Measurements from ENCODE around the gene BCO2. TPM values are rescaled to one million over a fixed set of nuclear protein-coding genes. Genes with fewer than 3 reads are reported as not detected.

BCO2 gene
- total RNA-seq, 1 experiment from 2014 or later = 0.31 TPM

DNA sequence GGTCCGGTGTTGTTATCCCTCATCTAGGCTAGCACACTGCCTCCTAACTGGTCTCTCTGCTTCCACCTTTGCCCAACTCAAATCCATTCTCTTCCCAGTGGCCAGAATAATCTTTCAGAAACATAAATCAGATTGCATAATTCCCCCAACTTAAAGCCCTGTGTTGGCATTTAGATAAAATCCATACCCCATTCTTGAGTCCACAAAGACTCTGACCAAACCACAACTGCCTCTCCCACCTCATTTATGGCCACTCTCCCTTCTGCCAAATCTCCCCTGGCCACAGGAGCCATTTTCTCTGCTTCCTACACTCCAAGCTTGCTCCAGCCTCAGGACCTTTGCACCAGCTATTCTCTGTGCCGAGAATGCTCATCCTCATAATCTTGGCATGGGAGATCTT, 48.3 kb upstream of the BCO2 start:
- Histone ChIP-seq H3K27me3 (ENCODE audit: insufficient read depth, low read length) (no peaks in the 10 kb centered on the region), H4K20me1 (ENCODE audit: control insufficient read depth, insufficient read depth, insufficient read length) (no peaks in the 10 kb centered on the region), H3K9ac (ENCODE audit: extremely low read depth, insufficient read length, low read length) (no peak overlapping the region), H3K14ac (ENCODE audit: insufficient read depth, low read length) (no peak overlapping the region), H3T11ph (ENCODE audit: low read length) (no peak overlapping the region), H2BK20ac (ENCODE audit: low read depth, low read length, poor library complexity, severe bottlenecking) (no peak overlapping the region), H3K23me2 (ENCODE audit: insufficient read length, low read depth, low read length, poor library complexity, severe bottlenecking) (no peaks in the 10 kb centered on the region), H3K9me3 (ENCODE audit: control insufficient read depth, low read depth, low read length) (no peaks in the 10 kb centered on the region), H2BK120ac (ENCODE audit: low read depth, low read length, poor library complexity, severe bottlenecking) (no peak overlapping the region), H3K79me1 (ENCODE audit: insufficient read depth, low read depth, low read length, poor library complexity, severe bottlenecking) (no peaks in the 10 kb centered on the region), H3K4ac (ENCODE audit: low read depth, low read length) (no peak overlapping the region), H3K4me1 (ENCODE audit: insufficient read depth, low read length) (no peaks in the 10 kb centered on the region), H2BK12ac (ENCODE audit: insufficient read length, low read depth, low read length) (no peak overlapping the region), H4K5ac (ENCODE audit: insufficient read length, low read depth, low read length) (no peak overlapping the region), H2AK5ac (ENCODE audit: insufficient read length, low read length) (no peak overlapping the region), H4K91ac (ENCODE audit: insufficient read length, low read depth, low read length) (no peak overlapping the region), H4K8ac (replicated peaks; ENCODE audit: insufficient read length, low read depth, low read length) (no peak overlapping the region), H3K79me2 (ENCODE audit: insufficient read depth, low read length) (no peaks in the 10 kb centered on the region), H3K18ac (ENCODE audit: insufficient read length, low read depth, low read length) (no peak overlapping the region), H3K23ac (ENCODE audit: insufficient read length, low read depth, low read length) (no peak overlapping the region), H2BK15ac (ENCODE audit: low read depth, low read length) (no peak overlapping the region), H3K27ac (ENCODE audit: insufficient read length, low read depth, low read length) (no peak overlapping the region), H3K56ac (ENCODE audit: insufficient read length, low read depth, low read length) (no peak overlapping the region), H2AFZ (ENCODE audit: low read length) (no peak overlapping the region), H3K4me2 (ENCODE audit: insufficient read depth, insufficient read length, low read length) (no peak overlapping the region), H2BK5ac (ENCODE audit: insufficient read length, low read length) (peak overlapping the region; percentile 39)
- Mint-ChIP-seq H3K9me3 (peaks cover 0 to 3% of the 10 kb centered on the region in 2 experiments; a peak in 2 of 5 replicates), H3K27me3 (ENCODE audit: low read depth) (no peaks in the 10 kb centered on the region), H3K4me3 (no peak overlapping the region), H3K36me3 (ENCODE audit: insufficient read depth in 1 of 3, low read depth in 3 of 3) (no peaks in the 10 kb centered on the region), H3K27ac (no peak overlapping the region), H3K4me1 (no peaks in the 10 kb centered on the region)
- no CpG with 5 or more reads among the region's 2 CpGs for WGBS (ENCODE audit: extremely low coverage, insufficient read length, low lambda C conversion rate)
- DNase-seq = no peak
- TF ChIP-seq, protein P1, sequence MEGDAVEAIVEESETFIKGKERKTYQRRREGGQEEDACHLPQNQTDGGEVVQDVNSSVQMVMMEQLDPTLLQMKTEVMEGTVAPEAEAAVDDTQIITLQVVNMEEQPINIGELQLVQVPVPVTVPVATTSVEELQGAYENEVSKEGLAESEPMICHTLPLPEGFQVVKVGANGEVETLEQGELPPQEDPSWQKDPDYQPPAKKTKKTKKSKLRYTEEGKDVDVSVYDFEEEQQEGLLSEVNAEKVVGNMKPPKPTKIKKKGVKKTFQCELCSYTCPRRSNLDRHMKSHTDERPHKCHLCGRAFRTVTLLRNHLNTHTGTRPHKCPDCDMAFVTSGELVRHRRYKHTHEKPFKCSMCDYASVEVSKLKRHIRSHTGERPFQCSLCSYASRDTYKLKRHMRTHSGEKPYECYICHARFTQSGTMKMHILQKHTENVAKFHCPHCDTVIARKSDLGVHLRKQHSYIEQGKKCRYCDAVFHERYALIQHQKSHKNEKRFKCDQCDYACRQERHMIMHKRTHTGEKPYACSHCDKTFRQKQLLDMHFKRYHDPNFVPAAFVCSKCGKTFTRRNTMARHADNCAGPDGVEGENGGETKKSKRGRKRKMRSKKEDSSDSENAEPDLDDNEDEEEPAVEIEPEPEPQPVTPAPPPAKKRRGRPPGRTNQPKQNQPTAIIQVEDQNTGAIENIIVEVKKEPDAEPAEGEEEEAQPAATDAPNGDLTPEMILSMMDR (conservative IDR thresholded peaks at IDR 0.05) = no peak
